Measurements from ENCODE around the gene KRTAP3-1.

DNA sequence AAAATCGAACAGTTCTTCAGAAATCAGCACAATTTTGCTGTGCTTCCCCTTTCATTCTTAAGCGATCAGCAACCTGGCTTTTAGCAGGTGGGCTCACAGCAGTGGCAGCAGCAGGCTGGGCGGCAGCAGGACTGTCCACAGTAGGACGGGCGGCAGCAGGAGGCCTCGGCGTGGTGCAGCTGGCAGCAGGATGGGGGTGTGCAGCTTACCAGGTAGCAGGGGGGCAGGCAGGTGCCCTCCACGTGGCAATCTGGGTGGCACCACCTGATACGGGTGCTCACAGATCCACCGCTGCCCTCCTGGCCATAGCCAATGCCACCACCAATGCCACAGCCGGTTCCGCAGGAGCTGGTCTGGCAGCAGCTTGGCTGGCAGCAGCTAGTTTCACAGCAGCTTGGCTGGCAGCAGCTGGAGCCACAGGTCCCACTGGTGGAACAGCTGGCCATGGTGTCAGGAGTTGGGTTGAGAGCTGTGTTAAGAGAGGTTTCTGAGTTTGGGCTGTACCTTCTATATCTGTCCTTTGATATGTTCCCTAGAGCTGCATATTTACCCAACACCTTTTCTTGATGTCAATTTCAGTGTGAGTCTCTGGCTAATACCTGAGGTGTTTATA is 20.8 kb upstream of the KRTAP3-1 start, which contains the start of gene KRTAP1-4:
- TF ChIP-seq, protein P1, sequence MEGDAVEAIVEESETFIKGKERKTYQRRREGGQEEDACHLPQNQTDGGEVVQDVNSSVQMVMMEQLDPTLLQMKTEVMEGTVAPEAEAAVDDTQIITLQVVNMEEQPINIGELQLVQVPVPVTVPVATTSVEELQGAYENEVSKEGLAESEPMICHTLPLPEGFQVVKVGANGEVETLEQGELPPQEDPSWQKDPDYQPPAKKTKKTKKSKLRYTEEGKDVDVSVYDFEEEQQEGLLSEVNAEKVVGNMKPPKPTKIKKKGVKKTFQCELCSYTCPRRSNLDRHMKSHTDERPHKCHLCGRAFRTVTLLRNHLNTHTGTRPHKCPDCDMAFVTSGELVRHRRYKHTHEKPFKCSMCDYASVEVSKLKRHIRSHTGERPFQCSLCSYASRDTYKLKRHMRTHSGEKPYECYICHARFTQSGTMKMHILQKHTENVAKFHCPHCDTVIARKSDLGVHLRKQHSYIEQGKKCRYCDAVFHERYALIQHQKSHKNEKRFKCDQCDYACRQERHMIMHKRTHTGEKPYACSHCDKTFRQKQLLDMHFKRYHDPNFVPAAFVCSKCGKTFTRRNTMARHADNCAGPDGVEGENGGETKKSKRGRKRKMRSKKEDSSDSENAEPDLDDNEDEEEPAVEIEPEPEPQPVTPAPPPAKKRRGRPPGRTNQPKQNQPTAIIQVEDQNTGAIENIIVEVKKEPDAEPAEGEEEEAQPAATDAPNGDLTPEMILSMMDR (IDR thresholded peaks at IDR 0.05): no peak
- TF ChIP-seq HOXA7 (CRISPR knock-in tag; IDR thresholded peaks at IDR 0.05) (no peak), CHD2 (IDR thresholded peaks at IDR 0.05; ENCODE audit: low read length, partially characterized antibody) (no peak), KDM1A (IDR thresholded peaks at IDR 0.05; ENCODE audit: low read depth) (no peak), RAD21 (conservative IDR thresholded peaks at IDR 0.05 in 1 of 2, IDR thresholded peaks at IDR 0.05 in 1 of 2) (no peak), POLR2A (IDR thresholded peaks at IDR 0.05; ENCODE audit: low read length) (no peak), MAFK (IDR thresholded peaks at IDR 0.05; ENCODE audit: partially characterized antibody) (no peak)
